C4-2B (cell line): ENCODE results near the gene OR52H1.
"Not testable (repeated sequence)": the region's sequence is repeated elsewhere in the genome, so short reads cannot be mapped to it uniquely, and the experiment has no call there.

Experiments
- H3K27ac ChIP-seq: fragments of 450-650 bp; 2 replicates; pipeline ENCODE4 v1.5.1; 2017
- ZFX ChIP-seq: fragments of 450-650 bp; IDR thresholded peaks from 2 replicates; pipeline ENCODE4 v1.6.1; 2017
- TF ChIP-seq, protein P1 (sequence below): fragments of 450-650 bp; conservative IDR thresholded peaks from 2 replicates; pipeline ENCODE4 v1.5.1; 2017; ENCODE audit warnings: mild to moderate bottlenecking

Gene OR52H1

DNA sequence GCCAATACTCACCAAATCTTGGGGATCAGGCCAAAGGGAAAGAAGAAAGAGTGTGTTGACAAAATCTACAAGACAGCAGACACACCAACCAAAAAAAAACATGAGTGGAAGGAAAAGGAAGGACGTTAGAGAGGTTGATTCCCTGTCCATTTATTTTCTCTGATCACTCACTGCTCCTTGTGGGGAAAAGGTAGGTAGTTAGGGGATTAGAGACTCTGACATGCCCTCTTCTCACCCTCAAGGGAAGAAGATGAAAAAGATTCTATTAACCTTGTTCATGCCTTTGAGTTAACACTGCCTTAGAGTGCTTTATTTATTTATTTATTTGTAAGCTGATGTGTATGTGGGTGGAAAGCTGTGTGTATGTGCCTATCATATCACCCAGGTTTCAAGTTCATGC is at the start of gene OR52H1:
Gene OR52H1 (minus strand): TSS at position 101 of the 400 bp plus-strand sequence. CDS start 3,035 bp downstream, outside the sequence.
- no peak within 1 kb of the TSS for H3K27ac ChIP-seq
- TF ChIP-seq, protein P1, sequence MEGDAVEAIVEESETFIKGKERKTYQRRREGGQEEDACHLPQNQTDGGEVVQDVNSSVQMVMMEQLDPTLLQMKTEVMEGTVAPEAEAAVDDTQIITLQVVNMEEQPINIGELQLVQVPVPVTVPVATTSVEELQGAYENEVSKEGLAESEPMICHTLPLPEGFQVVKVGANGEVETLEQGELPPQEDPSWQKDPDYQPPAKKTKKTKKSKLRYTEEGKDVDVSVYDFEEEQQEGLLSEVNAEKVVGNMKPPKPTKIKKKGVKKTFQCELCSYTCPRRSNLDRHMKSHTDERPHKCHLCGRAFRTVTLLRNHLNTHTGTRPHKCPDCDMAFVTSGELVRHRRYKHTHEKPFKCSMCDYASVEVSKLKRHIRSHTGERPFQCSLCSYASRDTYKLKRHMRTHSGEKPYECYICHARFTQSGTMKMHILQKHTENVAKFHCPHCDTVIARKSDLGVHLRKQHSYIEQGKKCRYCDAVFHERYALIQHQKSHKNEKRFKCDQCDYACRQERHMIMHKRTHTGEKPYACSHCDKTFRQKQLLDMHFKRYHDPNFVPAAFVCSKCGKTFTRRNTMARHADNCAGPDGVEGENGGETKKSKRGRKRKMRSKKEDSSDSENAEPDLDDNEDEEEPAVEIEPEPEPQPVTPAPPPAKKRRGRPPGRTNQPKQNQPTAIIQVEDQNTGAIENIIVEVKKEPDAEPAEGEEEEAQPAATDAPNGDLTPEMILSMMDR, result no peak
- TF ChIP-seq ZFX, result no peak

DNA sequence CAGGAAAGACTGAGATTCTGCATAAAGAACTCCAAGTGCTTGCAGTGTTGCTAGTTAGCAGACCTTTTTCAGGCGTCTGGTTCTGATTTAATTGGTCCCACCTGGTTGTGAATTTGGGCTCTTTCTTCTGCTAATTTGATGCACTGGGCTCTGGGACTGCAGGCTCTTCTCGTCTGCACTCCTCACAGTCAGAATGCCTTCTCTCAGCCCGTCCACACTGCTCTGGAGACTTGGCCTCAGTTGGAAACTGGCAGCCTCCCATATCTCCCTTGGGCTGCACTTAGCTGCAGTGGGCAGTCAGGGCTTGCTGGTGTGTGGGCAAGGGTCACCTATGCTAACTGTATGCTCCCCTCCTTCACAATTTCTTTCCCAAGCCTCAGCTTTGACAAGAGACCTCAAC is 49.6 kb upstream of the OR52H1 start:
- H3K27ac ChIP-seq, result no peak overlapping the region
- TF ChIP-seq, protein P1, result no peak
- no peak for TF ChIP-seq ZFX

DNA sequence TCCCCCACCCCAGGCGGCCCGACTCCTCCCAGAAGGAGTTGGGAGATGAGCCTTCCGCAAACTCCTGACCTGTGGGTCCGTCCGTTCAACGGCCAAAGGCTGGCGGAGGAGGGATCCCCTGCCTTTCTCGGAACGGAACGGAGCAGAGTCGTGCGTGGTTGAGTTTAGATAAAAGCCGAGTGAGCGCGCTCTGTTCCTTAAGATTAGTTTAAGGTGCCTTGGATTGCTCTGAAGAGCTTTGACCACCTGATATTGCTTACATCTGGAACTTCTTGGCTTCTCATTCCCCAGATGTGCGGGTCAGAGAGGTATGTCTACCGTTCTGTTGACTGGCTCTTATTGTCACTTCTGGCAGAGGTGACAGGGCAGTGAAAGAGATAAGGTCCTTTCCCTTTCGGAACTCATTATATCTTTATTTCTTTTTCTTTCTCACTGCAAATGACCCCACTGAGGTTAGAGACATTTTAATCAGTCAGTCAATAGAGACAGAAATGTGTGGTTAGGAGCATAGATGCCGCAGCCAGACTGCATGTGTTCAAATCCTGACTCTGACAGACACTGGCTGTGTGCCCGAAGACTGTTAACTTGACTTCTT is 48.4 kb upstream of the OR52H1 start, which contains the start of gene TRIM6:
Gene TRIM6 (plus strand): TSS at position 31 of the 595 bp plus-strand sequence. CDS start 261 bp downstream, at position 292.
- no peak for TF ChIP-seq ZFX
- TF ChIP-seq, protein P1, result no peak
- no peak within 1 kb of the TSS for H3K27ac ChIP-seq

DNA sequence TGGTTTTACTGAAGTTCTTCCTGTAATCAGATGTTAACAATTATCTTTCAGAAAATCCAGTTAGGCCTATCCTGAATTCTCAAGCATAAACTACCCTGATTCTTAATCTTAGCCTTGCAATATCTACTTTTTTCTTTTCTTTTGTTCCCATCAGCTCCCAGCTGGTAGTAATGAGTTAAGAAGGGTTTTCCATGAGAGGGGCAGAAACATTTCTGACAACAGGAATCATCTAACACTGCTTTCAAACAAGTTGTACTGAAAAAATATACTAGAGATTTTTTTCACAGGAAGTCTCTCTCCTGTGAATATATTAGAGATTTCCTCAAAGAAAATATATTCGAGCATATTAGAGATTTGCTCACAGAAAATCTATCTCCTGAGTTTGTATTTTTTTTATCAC is 44.8 kb upstream of the OR52H1 start:
- TF ChIP-seq ZFX, result no peak
- TF ChIP-seq, protein P1, result no peak
- H3K27ac ChIP-seq, result no peak overlapping the region

DNA sequence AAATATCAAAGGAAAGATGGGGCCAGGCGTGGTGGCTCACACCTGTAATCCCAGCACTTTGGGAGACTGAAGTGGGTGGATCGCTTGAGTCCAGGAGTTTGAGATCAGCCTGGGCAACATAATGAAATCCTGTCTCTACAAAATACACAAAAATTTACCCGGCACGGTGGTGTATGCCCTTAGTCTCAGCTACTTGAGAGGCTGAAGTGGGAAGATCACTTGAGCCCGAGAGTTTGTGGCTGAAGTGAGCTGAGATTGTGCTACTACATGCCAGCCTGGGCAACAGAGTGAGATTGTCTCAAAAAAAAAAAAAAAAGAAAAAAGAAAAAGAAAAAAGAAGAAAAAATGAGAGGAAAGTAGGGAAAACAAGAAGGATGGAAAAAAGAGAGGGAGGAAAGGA is 44.3 kb upstream of the OR52H1 start:
- H3K27ac ChIP-seq, result no peak overlapping the region
- TF ChIP-seq, protein P1, result no peak
- TF ChIP-seq ZFX, result no peak

DNA sequence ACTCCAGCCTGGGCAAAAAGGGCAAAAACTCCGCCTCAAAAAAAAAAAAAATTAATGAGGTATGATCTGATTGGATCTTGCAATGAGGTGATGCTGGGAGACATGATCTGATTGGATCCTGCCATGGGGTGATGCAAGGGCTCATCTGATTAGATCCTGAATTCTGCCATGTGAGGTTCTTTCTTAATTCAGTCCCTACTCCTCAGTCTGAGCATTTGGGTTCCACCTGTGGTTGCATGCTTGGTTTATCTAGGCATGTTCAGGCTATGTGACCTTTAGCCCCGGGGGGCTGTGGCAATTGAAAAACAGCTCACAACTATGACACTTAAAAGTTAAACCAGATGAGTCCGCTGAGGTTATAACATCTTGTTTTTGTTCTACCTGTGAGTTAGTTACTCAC is 43.3 kb upstream of the OR52H1 start:
- no peak for TF ChIP-seq ZFX
- TF ChIP-seq, protein P1, result no peak
- no peak overlapping the region for H3K27ac ChIP-seq

DNA sequence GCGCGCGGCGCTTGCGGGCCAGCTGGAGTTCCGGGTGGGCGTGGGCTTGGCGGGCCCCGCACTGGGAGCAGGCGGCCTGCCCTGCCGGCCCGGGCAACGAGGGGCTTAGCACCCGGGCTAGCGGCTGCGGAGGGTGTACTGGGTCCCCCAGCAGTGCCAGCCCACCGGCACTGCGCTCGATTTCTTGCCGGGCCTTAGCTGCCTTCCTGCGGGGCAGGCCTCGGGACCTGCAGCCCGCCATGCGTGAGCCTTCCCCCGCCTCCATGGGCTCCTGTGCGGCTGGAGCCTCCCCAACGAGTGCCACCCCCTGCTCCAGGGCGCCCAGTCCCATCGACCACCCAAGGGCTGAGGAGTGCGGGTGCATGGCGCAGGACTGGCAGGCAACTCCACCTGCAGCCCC is 41.6 kb upstream of the OR52H1 start:
- not testable (repeated sequence) for H3K27ac ChIP-seq

DNA sequence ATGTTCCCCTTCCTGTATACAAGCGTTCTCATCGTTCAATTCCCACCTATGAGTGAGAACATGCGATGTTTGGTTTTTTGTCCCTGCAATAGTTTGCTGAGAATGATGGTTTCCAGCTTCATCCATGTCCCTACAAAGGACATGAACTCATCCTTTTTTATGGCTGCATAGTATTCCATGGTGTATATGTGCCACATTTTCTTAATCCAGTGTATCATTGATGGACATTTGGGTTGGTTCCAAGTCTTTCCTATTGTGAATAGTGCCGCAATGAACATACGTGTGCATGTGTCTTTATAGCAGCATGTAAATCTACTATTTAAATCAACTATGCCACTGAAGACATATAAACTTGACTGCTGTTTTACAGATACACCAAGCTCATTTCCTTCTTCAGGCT is 36.1 kb upstream of the OR52H1 start:
- H3K27ac ChIP-seq, result not testable (repeated sequence)
